Activated T-cell treated with anti-CD3 and anti-CD28 coated beads for 4 hours (primary cell): Measurements from ENCODE around the gene PAPLN.
"Not testable (repeated sequence)": the region's sequence is repeated elsewhere in the genome, so short reads cannot be mapped to it uniquely, and the experiment has no call there.

Source experiments
- DNase-seq: peaks from one replicate; pipeline ENCODE4 v3.0.0-alpha.2; 2020

Gene PAPLN

GRCh38 chr14:73237219-73237785 lies at the start of gene PAPLN:
Gene PAPLN, plus strand, starts transcription at chr14:73237506. Its CDS starts 2,273 bp downstream, at chr14:73239779.
- DNase-seq = no peak

GRCh38 chr14:73188501-73188911 lies 48.8 kb upstream of the PAPLN start:
- no peak for DNase-seq

- DNase-seq = no peak
These were observed 47.7 kb upstream of the PAPLN start for GRCh38 chr14:73189651-73190050.

- no peak for DNase-seq
These were observed 45.9 kb upstream of the PAPLN start for GRCh38 chr14:73191441-73191840.

- DNase-seq = not testable (repeated sequence)
These were observed 43.0 kb upstream of the PAPLN start for GRCh38 chr14:73194306-73194705.

- DNase-seq = no peak
These were observed 39.1 kb upstream of the PAPLN start for GRCh38 chr14:73198253-73198652.

- DNase-seq = no peak
These were observed 33.8 kb upstream of the PAPLN start for GRCh38 chr14:73203527-73203926.

- no peak for DNase-seq
These were observed 29.7 kb upstream of the PAPLN start for GRCh38 chr14:73207615-73208014.

GRCh38 chr14:73208390-73208789 lies 28.9 kb upstream of the PAPLN start:
- no peak for DNase-seq

GRCh38 chr14:73208846-73209245 lies 28.5 kb upstream of the PAPLN start:
- DNase-seq = no peak

GRCh38 chr14:73209953-73210352 lies 27.4 kb upstream of the PAPLN start:
- DNase-seq = no peak

GRCh38 chr14:73211251-73212040 lies 25.9 kb upstream of the PAPLN start:
- DNase-seq = no peak

- DNase-seq = no peak
These were observed 21.3 kb upstream of the PAPLN start for GRCh38 chr14:73216030-73216429.

- DNase-seq = no peak
These were observed 19.9 kb upstream of the PAPLN start for GRCh38 chr14:73217411-73217810.

GRCh38 chr14:73220061-73220460 lies 17.2 kb upstream of the PAPLN start:
- DNase-seq = no peak

GRCh38 chr14:73220634-73221033 lies 16.7 kb upstream of the PAPLN start:
- DNase-seq = no peak

- DNase-seq = no peak
These were observed 15.4 kb upstream of the PAPLN start for GRCh38 chr14:73221945-73222344.

GRCh38 chr14:73223049-73223448 lies 14.3 kb upstream of the PAPLN start:
- no peak for DNase-seq

- no peak for DNase-seq
These were observed 11.8 kb upstream of the PAPLN start for GRCh38 chr14:73225496-73225895.

GRCh38 chr14:73227812-73228781 lies 9.2 kb upstream of the PAPLN start:
- no peak for DNase-seq

GRCh38 chr14:73230051-73230450 lies 7.3 kb upstream of the PAPLN start:
- no peak for DNase-seq

- DNase-seq = no peak
These were observed 5.1 kb upstream of the PAPLN start for GRCh38 chr14:73231981-73232851.
